GM10248 (cell line): ENCODE results near the gene ABCB8.
A peak's percentile ranks its signal among the peaks of the same experiment; 100 is the strongest.

Source experiments
- CTCF ChIA-PET: fragments of 300-600 bp; sonication (Branson Sonifier 250); formaldehyde crosslinking; extraction: SDS; loops from one replicate; lab custom pipeline; 2021; ENCODE audit warnings: antibody characterized with exemption; lab: Yijun Ruan, JAX
- POLR2A ChIA-PET: fragments of 350-650 bp; sonication (Branson Sonifier 250); formaldehyde crosslinking; extraction: SDS; loops from one replicate; lab custom pipeline; 2020; ENCODE audit warnings: antibody characterized with exemption; lab: Yijun Ruan, JAX
- DNase-seq: peaks from one replicate; pipeline ENCODE4 v3.0.0; 2012; ENCODE audit errors: extremely low spot score
- TF ChIP-seq, protein P1 (sequence below): IDR thresholded peaks from 2 replicates; pipeline ENCODE4 v1.5.1; 2012; ENCODE audit warnings: mild to moderate bottlenecking, low read depth; ENCODE audit errors: extremely low read depth, missing control alignments, control extremely low read depth

Gene ABCB8

GRCh38 chr7:151028131-151028947 is at the start of gene ABCB8:
Gene ABCB8, plus strand, starts transcription at chr7:151028450. Its CDS starts 66 bp downstream, at chr7:151028516.
- TF ChIP-seq, protein P1, sequence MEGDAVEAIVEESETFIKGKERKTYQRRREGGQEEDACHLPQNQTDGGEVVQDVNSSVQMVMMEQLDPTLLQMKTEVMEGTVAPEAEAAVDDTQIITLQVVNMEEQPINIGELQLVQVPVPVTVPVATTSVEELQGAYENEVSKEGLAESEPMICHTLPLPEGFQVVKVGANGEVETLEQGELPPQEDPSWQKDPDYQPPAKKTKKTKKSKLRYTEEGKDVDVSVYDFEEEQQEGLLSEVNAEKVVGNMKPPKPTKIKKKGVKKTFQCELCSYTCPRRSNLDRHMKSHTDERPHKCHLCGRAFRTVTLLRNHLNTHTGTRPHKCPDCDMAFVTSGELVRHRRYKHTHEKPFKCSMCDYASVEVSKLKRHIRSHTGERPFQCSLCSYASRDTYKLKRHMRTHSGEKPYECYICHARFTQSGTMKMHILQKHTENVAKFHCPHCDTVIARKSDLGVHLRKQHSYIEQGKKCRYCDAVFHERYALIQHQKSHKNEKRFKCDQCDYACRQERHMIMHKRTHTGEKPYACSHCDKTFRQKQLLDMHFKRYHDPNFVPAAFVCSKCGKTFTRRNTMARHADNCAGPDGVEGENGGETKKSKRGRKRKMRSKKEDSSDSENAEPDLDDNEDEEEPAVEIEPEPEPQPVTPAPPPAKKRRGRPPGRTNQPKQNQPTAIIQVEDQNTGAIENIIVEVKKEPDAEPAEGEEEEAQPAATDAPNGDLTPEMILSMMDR, result peak; percentile 37
- ChIA-PET POLR2A (interaction anchor here (1.0 kb wide), 1 partner anchor 17 kb away, joined by 3 read pairs; no protein-coding TSS in a partner anchor), CTCF (interaction anchor here (0.6 to 1.9 kb wide), 13 partner anchors 9 to 83 kb away, joined by 3 to 20 read pairs (median 3); no protein-coding TSS in a partner anchor)
- DNase-seq, result peak; percentile 100

DNA sequence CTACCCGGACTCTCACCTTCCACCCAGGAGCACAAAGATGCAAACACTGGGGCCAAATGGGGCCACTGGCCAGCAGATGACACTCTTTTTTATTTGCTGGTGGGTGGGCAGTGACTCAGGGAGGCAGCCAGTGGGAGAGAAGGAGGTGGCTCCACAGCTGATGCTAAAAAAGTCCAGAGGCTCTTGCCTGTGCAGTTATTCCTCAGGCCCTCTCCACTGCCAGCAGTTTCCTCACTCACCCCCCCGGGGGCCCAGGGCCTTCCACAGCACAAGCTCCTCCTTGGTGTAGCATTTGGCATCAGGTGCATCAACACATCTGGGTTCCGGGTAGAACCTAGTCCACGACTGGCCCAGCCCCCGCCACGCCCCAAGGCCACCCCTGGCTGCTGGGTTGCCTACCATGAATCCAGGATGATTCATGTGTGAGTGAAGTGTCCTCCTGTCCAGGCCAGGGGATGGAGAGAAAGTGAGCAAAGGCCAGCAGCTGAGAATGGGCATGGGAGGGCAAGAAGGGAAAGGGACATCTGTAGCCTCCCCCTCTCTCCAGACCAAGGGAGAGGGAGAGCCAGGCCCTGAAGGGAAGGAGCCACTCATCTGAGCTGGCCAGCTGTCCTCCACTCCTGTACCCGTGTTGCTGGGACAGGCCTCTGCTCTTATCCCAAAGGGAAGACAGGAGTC is 48.4 kb upstream of the ABCB8 start:
- POLR2A ChIA-PET, result no interaction called here
- no peak for DNase-seq
- TF ChIP-seq, protein P1, result no peak
- CTCF ChIA-PET, result interaction anchor here (1.3 to 3.2 kb wide), 9 partner anchors 8 to 144 kb away, joined by 3 to 20 read pairs (median 7); partner anchors contain the start of gene NOS3

DNA sequence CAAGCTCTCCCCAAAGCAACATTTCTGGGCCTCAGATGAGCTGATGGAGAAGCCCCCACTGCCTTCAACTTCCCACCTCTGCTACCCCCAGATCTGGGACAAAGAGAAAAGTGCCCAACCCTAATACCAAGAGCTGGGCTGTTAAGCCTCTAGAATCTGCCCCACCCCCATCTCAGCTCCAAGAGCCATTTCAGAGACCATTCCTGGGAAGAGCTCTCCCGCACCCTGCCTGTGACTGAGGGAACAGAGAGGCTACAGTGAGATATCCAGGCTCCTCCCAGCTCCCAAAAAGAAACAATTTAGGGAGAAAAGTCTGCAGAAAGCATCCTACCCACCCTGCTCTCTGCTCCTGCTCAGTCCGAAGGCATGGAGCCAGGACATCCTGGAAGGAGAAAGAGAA is 47.6 kb upstream of the ABCB8 start:
- CTCF ChIA-PET, result interaction anchor here (0.6 to 3.2 kb wide), 8 partner anchors 8 to 82 kb away, joined by 3 to 20 read pairs (median 6); partner anchors contain the start of gene NOS3
- POLR2A ChIA-PET, result no interaction called here
- TF ChIP-seq, protein P1, result no peak
- DNase-seq, result no peak

- ChIA-PET POLR2A (no interaction called here), CTCF (interaction anchor here (2.9 to 6.0 kb wide), 2 partner anchors 19 kb away, joined by 13 to 53 read pairs; no protein-coding TSS in a partner anchor)
- no peak for DNase-seq
- TF ChIP-seq, protein P1, result no peak
Measured at GRCh38 chr7:150981644-150982043, 46.6 kb upstream of the ABCB8 start.

DNA sequence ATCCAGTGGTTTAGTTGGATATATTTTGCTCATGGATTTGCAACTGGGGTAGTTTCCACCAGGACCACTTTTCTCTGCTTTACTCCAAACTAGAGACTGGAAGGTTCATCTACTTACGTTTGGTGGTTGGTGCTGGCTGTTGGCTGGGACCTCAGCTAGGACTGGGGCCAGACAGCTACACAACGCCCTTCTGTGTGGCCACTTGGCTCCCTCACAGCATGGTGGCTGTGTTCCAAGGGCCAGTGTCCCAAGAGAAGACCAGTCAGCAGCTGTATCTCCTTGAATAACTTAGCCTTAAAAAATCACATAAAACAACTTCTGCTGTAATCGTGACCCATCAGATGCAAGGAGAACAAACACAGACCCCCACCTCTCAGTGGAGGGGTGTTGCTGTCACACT is 45.9 kb upstream of the ABCB8 start:
- DNase-seq, result no peak
- ChIA-PET CTCF (interaction anchor here (1.0 to 6.0 kb wide), 2 partner anchors 20 to 142 kb away, joined by 3 to 53 read pairs; no protein-coding TSS in a partner anchor), POLR2A (no interaction called here)
- TF ChIP-seq, protein P1, result no peak

GRCh38 chr7:150983893-150984368 is 44.3 kb upstream of the ABCB8 start:
- TF ChIP-seq, protein P1, result no peak
- ChIA-PET CTCF (interaction anchor here (0.6 to 6.0 kb wide), 13 partner anchors 9 to 260 kb away, joined by 3 to 53 read pairs (median 4); no protein-coding TSS in a partner anchor), POLR2A (no interaction called here)
- no peak for DNase-seq
